DOHH2 (cell line): ENCODE measurements around the gene ERO1B.

Experiments
- CTCF ChIP-seq: fragments of 200-600 bp; sonication (generic); IDR thresholded peaks from one replicate; pipeline ENCODE4 v1.5.1; 2014; ENCODE audit warnings: antibody characterized with exemption, mild to moderate bottlenecking, low read depth, low read length; ENCODE audit not compliant: poor library complexity, severe bottlenecking
- EZH2phosphoT487 ChIP-seq: fragments of 200-600 bp; sonication (generic); IDR thresholded peaks from 2 replicates; pipeline ENCODE4 v1.6.1; 2017; ENCODE audit warnings: borderline replicate concordance, mild to moderate bottlenecking, antibody characterized with exemption, low read length, moderate library complexity, mixed read lengths

- TF ChIP-seq CTCF (no peak), EZH2phosphoT487 (no peak)
Measured at GRCh38 chr1:236172041-236172579, 109.6 kb downstream of the ERO1B start.
